Liver (tissue), 9 donors: ENCODE measurements around the gene ARID3C. TPM values are rescaled to one million over a fixed set of nuclear protein-coding genes. Genes with fewer than 3 reads are reported as not detected.

ENCODE experiments used
- DNase-seq: peaks from one replicate; pipeline ENCODE4 v3.0.0-alpha.2; 2017; ENCODE audit warnings: low spot score
- H3K27ac ChIP-seq, 2 donors: one replicate each; pipeline ENCODE4 v1.7.0; 2013; ENCODE audit warnings: inconsistent platforms in 2 of 2, low read length in 2 of 2, control low read depth in 1 of 2, low read depth in 1 of 2, mild to moderate bottlenecking in 1 of 2
- H3K27me3 ChIP-seq, 4 donors: one replicate each; pipeline versions ENCODE4 v1.6.1 to v1.7.0; 2013; ENCODE audit warnings: low read length in 3 of 4, inconsistent platforms in 1 of 4, mild to moderate bottlenecking in 1 of 4, moderate library complexity in 1 of 4; ENCODE audit not compliant: control insufficient read depth in 4 of 4, insufficient read depth in 4 of 4
- H3K36me3 ChIP-seq, 4 donors: one replicate each; pipeline versions ENCODE4 v1.6.1 to v1.7.0; 2013; ENCODE audit warnings: low read length in 3 of 4, mild to moderate bottlenecking in 3 of 4, low read depth in 1 of 4, moderate library complexity in 1 of 4; ENCODE audit not compliant: control insufficient read depth in 4 of 4, insufficient read depth in 3 of 4
- H3K4me1 ChIP-seq, 4 donors: one replicate each; pipeline versions ENCODE4 v1.6.1 to v1.7.0; 2013; ENCODE audit warnings: low read length in 3 of 4, mild to moderate bottlenecking in 3 of 4, moderate library complexity in 1 of 4; ENCODE audit not compliant: control insufficient read depth in 4 of 4, insufficient read depth in 4 of 4
- H3K4me3 ChIP-seq, 3 donors: one replicate each; pipeline versions ENCODE4 v1.6.1 to v1.7.0; 2013; ENCODE audit warnings: low read length in 3 of 3, control low read depth in 1 of 3, low read depth in 1 of 3, mild to moderate bottlenecking in 1 of 3
- H3K9ac ChIP-seq, 2 donors: one replicate each; pipeline ENCODE4 v1.7.0; 2013; ENCODE audit warnings: low read length in 2 of 2, mild to moderate bottlenecking in 2 of 2, moderate library complexity in 2 of 2, control low read depth in 1 of 2, low read depth in 1 of 2
- H3K9me3 ChIP-seq, 4 donors: one replicate each; pipeline versions ENCODE4 v1.6.1 to v1.7.0; 2013; ENCODE audit warnings: low read length in 3 of 4; ENCODE audit not compliant: control insufficient read depth in 4 of 4
- ATF3 ChIP-seq: IDR thresholded peaks from 2 replicates; pipeline ENCODE4 v1.6.1; 2016; ENCODE audit warnings: antibody characterized with exemption
- CTCF ChIP-seq: fragments of 150-350 bp; IDR thresholded peaks from 2 replicates; pipeline ENCODE4 v1.5.1; 2017; ENCODE audit warnings: improper control_type of control experiment, low read depth, low read length; ENCODE audit not compliant: missing input control
- EGR1 ChIP-seq, 2 donors: IDR thresholded peaks; 2 replicates each; pipeline ENCODE4 v1.6.1; 2016 to 2018; ENCODE audit warnings: antibody characterized with exemption in 2 of 2, low read depth in 2 of 2
- FOXA1 ChIP-seq: IDR thresholded peaks from 2 replicates; pipeline ENCODE4 v1.6.1; 2016; ENCODE audit warnings: antibody characterized with exemption
- FOXA2 ChIP-seq: IDR thresholded peaks from 2 replicates; pipeline ENCODE4 v1.6.1; 2016; ENCODE audit warnings: antibody characterized with exemption
- GABPA ChIP-seq, 2 donors: IDR thresholded peaks in 1 of 2; conservative IDR thresholded peaks in 1 of 2; 2 replicates each; pipeline ENCODE4 v1.6.1; 2016; ENCODE audit warnings: antibody characterized with exemption in 2 of 2, mild to moderate bottlenecking in 1 of 2, moderate library complexity in 1 of 2
- HNF4A ChIP-seq, 2 donors: conservative IDR thresholded peaks; 2 replicates each; pipeline ENCODE4 v1.6.1; 2016; ENCODE audit warnings: antibody characterized with exemption in 2 of 2, mild to moderate bottlenecking in 2 of 2
- HNF4G ChIP-seq: IDR thresholded peaks from 2 replicates; pipeline ENCODE4 v1.6.1; 2016; ENCODE audit warnings: antibody characterized with exemption
- JUND ChIP-seq, 2 donors: IDR thresholded peaks; 2 replicates each; pipeline ENCODE4 v1.6.1; 2016; ENCODE audit warnings: antibody characterized with exemption in 2 of 2
- MAX ChIP-seq: IDR thresholded peaks from 2 replicates; pipeline ENCODE4 v1.6.1; 2016; ENCODE audit warnings: antibody characterized with exemption
- NR2F2 ChIP-seq: IDR thresholded peaks from 2 replicates; pipeline ENCODE4 v1.6.1; 2016; ENCODE audit warnings: antibody characterized with exemption
- RAD21 ChIP-seq, 2 donors: IDR thresholded peaks; 2 replicates each; pipeline ENCODE4 v1.6.1; 2016; ENCODE audit warnings: antibody characterized with exemption in 2 of 2, mild to moderate bottlenecking in 2 of 2
- REST ChIP-seq: IDR thresholded peaks from 2 replicates; pipeline ENCODE4 v1.6.1; 2016; ENCODE audit warnings: antibody characterized with exemption, mild to moderate bottlenecking
- RXRA ChIP-seq, 2 donors: IDR thresholded peaks; 2 replicates each; pipeline ENCODE4 v1.6.1; 2017 to 2018; ENCODE audit warnings: antibody characterized with exemption in 2 of 2, mild to moderate bottlenecking in 1 of 2
- SP1 ChIP-seq: IDR thresholded peaks from 2 replicates; pipeline ENCODE4 v1.6.1; 2018; ENCODE audit warnings: antibody characterized with exemption, mild to moderate bottlenecking
- TAF1 ChIP-seq: conservative IDR thresholded peaks from 2 replicates; pipeline ENCODE4 v1.6.1; 2016; ENCODE audit warnings: antibody characterized with exemption, mild to moderate bottlenecking
- YY1 ChIP-seq: IDR thresholded peaks from 2 replicates; pipeline ENCODE4 v1.6.1; 2016; ENCODE audit warnings: antibody characterized with exemption, mild to moderate bottlenecking
- ZBTB33 ChIP-seq: IDR thresholded peaks from 2 replicates; pipeline ENCODE4 v1.6.1; 2016; ENCODE audit warnings: antibody characterized with exemption
- WGBS: extraction: QIAGEN DNeasy Blood & Tissue Kit; methylation state at CpG from one replicate; pipeline ENCODE4 v1.1.7; 2013; 5-methylcytosine and 5-hydroxymethylcytosine counted together
- polyA plus RNA-seq, 2 donors: library from polyadenylated mRNA; stranded (reverse) in 1 of 2; unstranded in 1 of 2; fragments of 200-250 nt in 1 of 2; fragments of >200 nt in 1 of 2; fragmentation: Nextera tagmentation in 1 of 2; extraction: Ambion mirVana in 1 of 2; gene quantifications; one replicate each; pipeline versions ENCODE4 v1.2.1 to v1.2.3, GENCODE V29; 2013 to 2015
- total RNA-seq, 2 donors: library from RNA; depleted of rRNA; stranded (reverse); fragments of >200 nt; gene quantifications; one replicate each; pipeline ENCODE4 v1.2.3, GENCODE V29; 2014
- donor health status: healthy.
- donor health status: healthy.
- donor health status: healthy.
- donor health status: healthy.
- donor health status: healthy.

The ARID3C gene
- total and polyA plus RNA-seq, 4 donors: 0.58 to 2.6 (median 1.7) TPM

- no peak overlapping the region for H3K9ac ChIP-seq
- no peak for DNase-seq
- H3K27ac ChIP-seq: no peak overlapping the region
- peaks cover 0 to 2% (median under 1%) of the 10 kb centered on the region in 4 donors for H3K4me1 ChIP-seq
- H3K36me3 ChIP-seq: no peaks in the 10 kb centered on the region
- 54% methylated on average over 1 of the region's 1 CpG for WGBS
- no peak for TF ChIP-seq ZBTB33
- TF ChIP-seq SP1: no peak
- H3K4me3 ChIP-seq: no peak overlapping the region
- no peaks in the 10 kb centered on the region for H3K9me3 ChIP-seq
- no peaks in the 10 kb centered on the region for H3K27me3 ChIP-seq
Observed at GRCh38 chr9:34600908-34601307, 28.0 kb downstream of the ARID3C start.

GRCh38 chr9:34599546-34599945 is 29.3 kb downstream of the ARID3C start:
- no peaks in the 10 kb centered on the region for H3K9me3 ChIP-seq
- H3K4me1 ChIP-seq: peaks cover 0 to 7% (median 3%) of the 10 kb centered on the region in 4 donors
- no peaks in the 10 kb centered on the region for H3K36me3 ChIP-seq
- no peak for TF ChIP-seq MAX
- no peak for TF ChIP-seq TAF1
- no peak for TF ChIP-seq JUND (IDR thresholded peaks at IDR 0.05)
- TF ChIP-seq CTCF: no peak
- TF ChIP-seq GABPA (IDR thresholded peaks at IDR 0.05 in 1 of 2, conservative IDR thresholded peaks at IDR 0.05 in 1 of 2): no peak
- no peak for TF ChIP-seq ATF3
- no peak for TF ChIP-seq EGR1 (IDR thresholded peaks at IDR 0.05; ENCODE audit: low read depth in 2 of 2)
- TF ChIP-seq HNF4A (conservative IDR thresholded peaks at IDR 0.05): no peak
- no peak for TF ChIP-seq HNF4G
- no peak for TF ChIP-seq ZBTB33
- TF ChIP-seq RXRA (IDR thresholded peaks at IDR 0.05): no peak
- no peak for TF ChIP-seq YY1
- TF ChIP-seq RAD21 (IDR thresholded peaks at IDR 0.05): no peak
- TF ChIP-seq REST: no peak
- TF ChIP-seq FOXA1: no peak
- no peak for TF ChIP-seq SP1
- no peak for TF ChIP-seq FOXA2
- no peak for TF ChIP-seq NR2F2
- H3K27me3 ChIP-seq: no peaks in the 10 kb centered on the region
- WGBS: 58% methylated on average over 1 of the region's 1 CpG
- no peak overlapping the region for H3K27ac ChIP-seq
- DNase-seq: no peak
- no peak overlapping the region for H3K9ac ChIP-seq
- no peak overlapping the region for H3K4me3 ChIP-seq
